Epithelial cell of proximal tubule (primary cell): ENCODE data around the gene CDON. TPM values are rescaled to one million over a fixed set of nuclear protein-coding genes. Genes with fewer than 3 reads are reported as not detected.

Source experiments
- DNase-seq: peaks from one replicate; pipeline ENCODE4 v3.0.0-alpha.2; 2011; ENCODE audit warnings: low read depth
- H3K4me3 ChIP-seq: 2 replicates; pipeline ENCODE4 v1.5.1; 2011; ENCODE audit warnings: low read depth, mild to moderate bottlenecking, low read length
- total RNA-seq: library from RNA; depleted of rRNA; stranded (reverse); fragments of >200 nt; gene quantifications from 2 replicates; pipeline ENCODE4 v1.2.3, GENCODE V29; 2015
- TF ChIP-seq, protein P1 (sequence below): conservative IDR thresholded peaks from 2 replicates; pipeline ENCODE4 v1.5.1; 2012; ENCODE audit warnings: low read depth, mild to moderate bottlenecking, low read length

The CDON gene
- total RNA-seq, 1 donor from 2014 or later, result 4.9 TPM

DNA sequence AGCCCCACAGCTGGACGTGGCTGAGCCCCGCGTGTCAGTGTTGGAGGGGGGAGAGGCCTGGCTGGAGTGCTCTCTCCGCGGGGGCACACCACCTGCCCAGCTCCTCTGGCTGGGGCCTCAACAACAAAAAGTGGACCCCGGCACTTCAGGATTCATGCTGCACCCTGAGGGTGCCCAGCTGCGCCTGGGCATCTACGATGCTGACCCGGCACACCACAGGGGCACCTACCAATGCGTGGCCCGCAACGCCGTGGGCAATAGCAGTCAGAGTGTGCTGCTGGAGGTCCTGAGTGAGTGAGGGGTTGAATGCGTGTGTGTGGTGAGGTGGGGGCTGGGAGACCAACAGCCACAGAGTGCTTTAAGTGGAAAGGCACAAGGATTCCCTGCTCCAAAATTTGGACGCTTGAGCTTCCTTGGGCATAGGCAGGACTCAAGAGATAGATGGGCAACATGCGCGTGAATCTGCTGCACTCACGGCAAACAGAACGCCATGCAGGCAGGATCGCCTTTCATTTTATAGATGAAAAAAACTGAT is 109.2 kb downstream of the CDON start:
- TF ChIP-seq, protein P1, sequence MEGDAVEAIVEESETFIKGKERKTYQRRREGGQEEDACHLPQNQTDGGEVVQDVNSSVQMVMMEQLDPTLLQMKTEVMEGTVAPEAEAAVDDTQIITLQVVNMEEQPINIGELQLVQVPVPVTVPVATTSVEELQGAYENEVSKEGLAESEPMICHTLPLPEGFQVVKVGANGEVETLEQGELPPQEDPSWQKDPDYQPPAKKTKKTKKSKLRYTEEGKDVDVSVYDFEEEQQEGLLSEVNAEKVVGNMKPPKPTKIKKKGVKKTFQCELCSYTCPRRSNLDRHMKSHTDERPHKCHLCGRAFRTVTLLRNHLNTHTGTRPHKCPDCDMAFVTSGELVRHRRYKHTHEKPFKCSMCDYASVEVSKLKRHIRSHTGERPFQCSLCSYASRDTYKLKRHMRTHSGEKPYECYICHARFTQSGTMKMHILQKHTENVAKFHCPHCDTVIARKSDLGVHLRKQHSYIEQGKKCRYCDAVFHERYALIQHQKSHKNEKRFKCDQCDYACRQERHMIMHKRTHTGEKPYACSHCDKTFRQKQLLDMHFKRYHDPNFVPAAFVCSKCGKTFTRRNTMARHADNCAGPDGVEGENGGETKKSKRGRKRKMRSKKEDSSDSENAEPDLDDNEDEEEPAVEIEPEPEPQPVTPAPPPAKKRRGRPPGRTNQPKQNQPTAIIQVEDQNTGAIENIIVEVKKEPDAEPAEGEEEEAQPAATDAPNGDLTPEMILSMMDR, result no peak
- no peak for DNase-seq
- no peak overlapping the region for H3K4me3 ChIP-seq

DNA sequence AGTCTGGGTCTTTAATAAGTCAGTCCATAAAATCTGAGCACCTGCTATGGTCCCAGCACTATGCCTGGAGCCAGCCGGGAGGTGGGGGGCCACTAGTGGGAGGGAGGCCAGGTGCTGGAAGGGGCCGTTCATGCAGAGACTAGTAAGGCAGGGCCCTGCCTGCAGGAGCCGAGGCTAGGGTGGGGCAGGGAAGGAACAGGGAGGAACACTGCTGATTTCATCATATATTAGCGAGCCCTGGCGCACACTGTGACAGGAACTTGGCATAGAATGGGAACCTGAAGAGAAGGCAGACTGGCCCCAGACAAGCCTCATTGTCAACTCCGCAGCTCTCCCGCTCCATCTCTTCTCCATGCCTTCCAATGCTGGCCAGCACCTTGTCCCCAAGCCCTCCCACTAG is 109.7 kb downstream of the CDON start:
- H3K4me3 ChIP-seq, result no peak overlapping the region
- DNase-seq, result no peak
- TF ChIP-seq, protein P1, result no peak

DNA sequence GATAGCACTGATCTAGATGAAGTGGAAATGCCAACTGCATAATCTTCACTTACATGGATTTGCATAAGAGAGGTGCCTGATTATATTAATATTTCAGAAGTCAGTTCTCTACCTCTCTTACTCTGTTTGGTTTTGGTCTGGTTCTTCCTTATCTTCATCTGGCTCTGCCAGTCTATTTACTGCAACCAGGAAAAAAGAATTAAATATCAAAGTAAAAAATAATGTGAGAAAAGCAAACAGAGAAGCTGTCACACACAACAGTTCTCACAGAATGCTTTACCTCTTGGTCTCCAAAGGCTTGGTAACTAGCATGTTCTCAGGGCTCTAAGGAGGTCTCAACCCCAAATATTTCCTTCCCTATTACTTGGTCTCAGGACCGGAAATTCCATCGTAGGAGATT is 110.1 kb downstream of the CDON start:
- no peak for DNase-seq
- TF ChIP-seq, protein P1, result no peak

DNA sequence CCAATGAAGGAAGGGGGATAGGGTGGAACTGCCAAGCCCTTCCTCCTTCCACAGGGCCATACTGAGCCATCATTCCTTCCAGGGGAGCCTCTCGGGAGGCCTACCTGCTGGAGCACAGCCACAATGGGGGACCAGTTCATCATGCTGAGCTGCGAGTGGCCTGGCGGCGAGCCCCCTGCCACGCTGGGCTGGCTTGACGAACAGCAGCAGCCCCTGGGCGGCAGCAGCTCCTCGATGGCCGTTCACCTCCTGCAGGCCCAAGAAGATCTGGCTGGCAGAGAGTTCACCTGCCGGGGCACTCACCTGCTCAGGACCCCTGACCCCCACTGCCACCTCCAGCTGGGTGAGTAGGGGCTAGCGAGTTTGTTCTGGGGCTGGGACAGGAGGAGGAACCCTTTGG is 110.9 kb downstream of the CDON start:
- no peak for DNase-seq
- TF ChIP-seq, protein P1, result no peak
- H3K4me3 ChIP-seq, result no peak overlapping the region

More for the DNA sequence above, 110.1 kb downstream of the CDON start:
- H3K4me3 ChIP-seq, result no peak overlapping the region

DNA sequence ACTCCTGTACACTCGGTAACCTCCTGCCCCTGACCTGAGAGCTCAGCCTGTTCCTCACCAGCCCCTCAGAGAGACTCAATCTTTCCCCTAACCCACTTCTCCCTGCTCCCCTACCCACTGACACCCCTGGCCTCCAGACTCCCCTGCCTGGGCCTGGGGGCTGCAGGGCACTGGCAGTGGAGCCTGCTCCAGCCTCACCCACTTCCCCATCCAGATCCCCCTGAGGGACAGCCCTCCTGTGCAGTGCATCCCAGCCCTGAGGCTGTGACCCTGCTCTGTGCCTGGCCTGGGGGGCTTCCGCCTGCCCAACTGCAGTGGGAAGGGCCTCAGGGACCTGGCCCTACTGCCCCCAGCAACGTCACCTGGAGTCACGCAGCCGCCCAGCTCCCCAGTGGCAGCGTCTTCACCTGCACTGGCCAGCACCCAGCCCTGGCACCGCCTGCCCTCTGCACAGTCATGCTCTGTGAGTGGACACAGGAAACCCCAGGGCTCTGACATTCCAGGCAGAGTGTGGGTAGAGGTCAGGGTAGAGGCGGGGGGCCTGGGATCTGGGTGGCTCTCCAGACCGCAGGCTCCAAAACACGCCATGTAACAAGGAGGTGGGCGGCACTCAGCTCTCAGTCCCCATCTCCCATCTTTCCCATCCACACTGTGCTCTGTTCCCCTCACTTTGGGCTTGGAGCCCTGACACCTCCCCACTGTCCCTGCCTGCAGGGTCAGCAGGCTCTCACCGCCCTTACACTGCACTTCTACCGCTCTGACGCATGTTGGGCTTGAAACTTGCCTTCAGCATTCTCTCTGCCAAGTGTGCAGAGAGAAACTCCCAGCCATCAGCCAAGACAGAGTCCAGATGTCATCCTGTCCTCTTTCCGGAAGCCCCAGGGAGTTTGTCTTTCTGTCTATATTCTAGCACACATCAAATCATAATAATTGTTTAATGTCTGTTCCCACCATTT is 111.7 kb downstream of the CDON start:
- DNase-seq, result no peak
- TF ChIP-seq, protein P1, result no peak

DNA sequence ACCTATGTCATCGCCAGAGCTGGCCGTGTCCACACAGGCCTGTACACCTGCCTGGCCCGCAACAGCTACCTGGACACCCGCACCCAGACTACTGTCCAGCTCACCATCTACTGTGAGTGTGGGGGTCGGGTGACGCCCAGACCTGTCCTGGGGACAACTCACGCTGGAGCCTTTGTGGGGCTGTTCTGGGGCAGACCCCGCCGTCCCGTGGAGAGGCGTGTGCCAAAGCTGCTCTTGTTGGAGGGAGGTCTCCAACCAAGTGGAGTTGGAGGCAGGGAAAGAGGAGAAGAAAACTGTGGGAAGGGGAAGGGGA is 112.5 kb downstream of the CDON start:
- no peak for DNase-seq
- no peak overlapping the region for H3K4me3 ChIP-seq
- TF ChIP-seq, protein P1, result no peak

More for the DNA sequence above, 111.7 kb downstream of the CDON start:
- no peak overlapping the region for H3K4me3 ChIP-seq
